Measurements from ENCODE around the gene RNU1-1. TPM values are rescaled to one million over a fixed set of nuclear protein-coding genes. Genes with fewer than 3 reads are reported as not detected.
A peak's percentile ranks its signal among the peaks of the same experiment; 100 is the strongest.
"Not testable (repeated sequence)": the region's sequence is repeated elsewhere in the genome, so short reads cannot be mapped to it uniquely, and the experiment has no call there.

The RNU1-1 gene
- total RNA-seq, 4 donors from 2014 or later: under 0.01 TPM

- peaks cover 0 to 11% (median 0%) of the 10 kb centered on the region in 4 donors for H3K9me3 ChIP-seq
- not testable (repeated sequence) for H3K27me3 ChIP-seq; DNase-seq (ENCODE audit: low spot score in 2 of 2); H3K36me3 ChIP-seq; H3K4me1 ChIP-seq; H3K27ac ChIP-seq; H3K4me3 ChIP-seq
- 90 to 93% methylated on average over 2 of the region's 2 CpGs for whole genome bisulfite sequencing, 2 donors
Measured at GRCh38 chr1:16505870-16506269, 8.2 kb downstream of the RNU1-1 start.

GRCh38 chr1:16503494-16503893 lies 10.6 kb downstream of the RNU1-1 start:
- 82 to 84% methylated on average over 2 of the region's 2 CpGs for WGBS, 2 donors
- no peak overlapping the region for H3K4me3 ChIP-seq
- peaks cover 0 to 11% (median 0%) of the 10 kb centered on the region in 4 donors for H3K9me3 ChIP-seq
- no peak for TF ChIP-seq CTCF (IDR thresholded peaks at IDR 0.05)
- no peak for TF ChIP-seq POLR2A (IDR thresholded peaks at IDR 0.05)
- no peak for TF ChIP-seq EP300 (IDR thresholded peaks at IDR 0.05)
- DNase-seq (ENCODE audit: low spot score in 2 of 2): no peak
- peaks cover 0 to 12% (median 2%) of the 10 kb centered on the region in 4 donors for H3K4me1 ChIP-seq
- H3K27me3 ChIP-seq: no peaks in the 10 kb centered on the region
- H3K27ac ChIP-seq: no peak overlapping the region
- no peaks in the 10 kb centered on the region for H3K36me3 ChIP-seq

GRCh38 chr1:16501446-16501845 lies 12.6 kb downstream of the RNU1-1 start:
- not testable (repeated sequence) for H3K36me3 ChIP-seq; H3K27me3 ChIP-seq; H3K27ac ChIP-seq; DNase-seq (ENCODE audit: low spot score in 2 of 2); H3K9me3 ChIP-seq; H3K4me3 ChIP-seq
- WGBS, 2 donors: 72 to 77% methylated on average over 4 to 7 of the region's 8 CpGs
- H3K4me1 ChIP-seq: peaks cover 0 to 26% (median 2%) of the 10 kb centered on the region in 4 donors

- not testable (repeated sequence) for H3K36me3 ChIP-seq; H3K27me3 ChIP-seq; H3K27ac ChIP-seq; H3K4me3 ChIP-seq; DNase-seq (ENCODE audit: low spot score in 2 of 2); H3K9me3 ChIP-seq
- WGBS, 2 donors: 91 to 92% methylated on average over 5 of the region's 5 CpGs
- peaks cover 0 to 26% (median 2%) of the 10 kb centered on the region in 4 donors for H3K4me1 ChIP-seq
Measured at GRCh38 chr1:16500975-16501374, 13.1 kb downstream of the RNU1-1 start.

- WGBS, 2 donors: 84 to 88% methylated on average over 11 of the region's 11 CpGs
- not testable (repeated sequence) for H3K4me3 ChIP-seq, H3K27ac ChIP-seq
Measured at GRCh38 chr1:16500466-16500865, 13.6 kb downstream of the RNU1-1 start.

GRCh38 chr1:16498573-16499413 lies 15.3 kb downstream of the RNU1-1 start:
- Histone ChIP-seq H3K9me3 (no peaks in the 10 kb centered on the region), H3K4me1 (peaks cover 0 to 26% (median 2%) of the 10 kb centered on the region in 4 donors), H3K36me3 (no peaks in the 10 kb centered on the region), H3K27me3 (no peaks in the 10 kb centered on the region), H3K27ac (peak overlapping the region; percentile 83 to 91 (median 86)), H3K4me3 (peak overlapping the region; percentile 75 to 95 (median 84))
- WGBS, 2 donors: 0 to 2% methylated on average over 40 to 66 of the region's 108 CpGs
- DNase-seq (ENCODE audit: low spot score in 2 of 2): peak; percentile 77 to 84
- TF ChIP-seq EP300 (IDR thresholded peaks at IDR 0.05) (peak in 1 of 2 donors; percentile 30), POLR2A (IDR thresholded peaks at IDR 0.05) (peak; percentile 37 to 51), CTCF (IDR thresholded peaks at IDR 0.05) (peak in 3 of 5 experiments; percentile 11 to 33 (median 15))

More at GRCh38 chr1:16500466-16500865, 13.6 kb downstream of the RNU1-1 start:
- H3K4me1 ChIP-seq: peaks cover 0 to 26% (median 2%) of the 10 kb centered on the region in 4 donors
- H3K27me3 ChIP-seq; DNase-seq (ENCODE audit: low spot score in 2 of 2); H3K9me3 ChIP-seq; H3K36me3 ChIP-seq: not testable (repeated sequence)

GRCh38 chr1:16498047-16498446 lies 16.0 kb downstream of the RNU1-1 start:
- not testable (repeated sequence) for H3K9me3 ChIP-seq; H3K27me3 ChIP-seq; DNase-seq (ENCODE audit: low spot score in 2 of 2); H3K36me3 ChIP-seq
- WGBS, 2 donors: 23 to 25% methylated on average over 10 of the region's 10 CpGs
- peak overlapping the region in 3 of 4 donors; percentile 83 to 91 (median 89) for H3K27ac ChIP-seq
- H3K4me3 ChIP-seq: peak overlapping the region; percentile 68 to 95 (median 76)
- H3K4me1 ChIP-seq: peaks cover 0 to 26% (median 2%) of the 10 kb centered on the region in 4 donors

GRCh38 chr1:16497474-16497904 lies 16.6 kb downstream of the RNU1-1 start:
- H3K4me1 ChIP-seq: peaks cover 0 to 26% (median 2%) of the 10 kb centered on the region in 4 donors
- H3K36me3 ChIP-seq; DNase-seq (ENCODE audit: low spot score in 2 of 2); H3K27ac ChIP-seq; H3K9me3 ChIP-seq; H3K27me3 ChIP-seq; H3K4me3 ChIP-seq: not testable (repeated sequence)
- whole genome bisulfite sequencing, 2 donors: 77 to 85% methylated on average over 5 of the region's 5 CpGs

- DNase-seq (ENCODE audit: low spot score in 2 of 2); H3K4me3 ChIP-seq; H3K27ac ChIP-seq; H3K27me3 ChIP-seq; H3K9me3 ChIP-seq: not testable (repeated sequence)
- WGBS, 2 donors: 75 to 84% methylated on average over 8 to 9 of the region's 9 CpGs
- H3K4me1 ChIP-seq: peaks cover 0 to 16% (median 0%) of the 10 kb centered on the region in 4 donors
- H3K36me3 ChIP-seq: peaks cover 0 to 23% (median 0%) of the 10 kb centered on the region in 3 donors
Measured at GRCh38 chr1:16493731-16494130, 20.4 kb downstream of the RNU1-1 start.

GRCh38 chr1:16492937-16493336 lies 21.1 kb downstream of the RNU1-1 start:
- H3K9me3 ChIP-seq; H3K4me1 ChIP-seq; H3K27ac ChIP-seq; H3K27me3 ChIP-seq; H3K4me3 ChIP-seq; DNase-seq (ENCODE audit: low spot score in 2 of 2): not testable (repeated sequence)
- 80 to 83% methylated on average over 7 of the region's 7 CpGs for WGBS, 2 donors
- H3K36me3 ChIP-seq: peaks cover 0 to 31% (median 0%) of the 10 kb centered on the region in 3 donors
